HUDEP-2 (cell line): Measurements from ENCODE around the gene PPIP5K1.
"Not testable (repeated sequence)": the region's sequence is repeated elsewhere in the genome, so short reads cannot be mapped to it uniquely, and the experiment has no call there.

Experiments used
- DNase-seq, 76 experiments: peaks; one replicate each; lab custom pipeline; 2025; ENCODE audit not compliant: unreplicated experiment in 76 of 76; lab: John Stamatoyannopoulos, UW

The PPIP5K1 gene

DNA sequence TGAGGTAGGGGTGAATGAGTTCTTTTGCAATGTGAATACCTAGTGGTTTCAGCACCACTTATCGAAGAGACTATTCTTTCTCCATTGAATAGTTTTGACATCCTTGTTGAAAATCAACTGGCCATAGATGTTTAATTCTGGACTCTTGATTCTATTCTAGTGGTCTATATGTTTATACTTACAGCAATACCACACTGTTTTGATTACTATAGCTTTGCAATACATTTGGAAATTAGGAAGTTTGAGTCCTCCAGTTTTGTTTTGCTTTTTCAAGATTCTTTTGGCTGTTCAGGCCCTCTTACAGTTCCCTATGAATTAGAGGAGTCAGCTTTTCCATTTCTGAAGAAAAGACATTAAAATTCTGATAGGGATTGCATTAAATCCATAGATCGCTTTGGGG is 42.5 kb downstream of the PPIP5K1 start:
- no peak for DNase-seq

DNA sequence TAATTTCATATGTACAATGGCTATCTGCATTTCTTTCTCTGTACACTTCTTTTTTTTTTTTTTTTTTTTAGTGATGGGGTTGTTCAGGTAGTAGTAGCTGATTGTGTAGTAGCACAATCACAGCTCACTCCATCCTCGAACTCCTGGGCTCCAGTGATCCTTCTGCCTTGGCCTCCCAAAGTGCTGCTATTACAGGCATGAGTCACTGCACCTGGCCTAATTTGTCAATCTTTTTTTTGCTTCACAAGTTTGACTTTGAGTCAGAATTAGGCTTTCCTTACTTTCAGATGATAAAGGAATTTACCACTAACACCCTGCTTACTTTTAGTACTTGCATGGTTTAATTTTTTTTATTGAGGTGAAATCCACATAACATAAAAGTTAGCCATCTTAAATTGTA is 44.6 kb downstream of the PPIP5K1 start:
- DNase-seq, result no peak

DNA sequence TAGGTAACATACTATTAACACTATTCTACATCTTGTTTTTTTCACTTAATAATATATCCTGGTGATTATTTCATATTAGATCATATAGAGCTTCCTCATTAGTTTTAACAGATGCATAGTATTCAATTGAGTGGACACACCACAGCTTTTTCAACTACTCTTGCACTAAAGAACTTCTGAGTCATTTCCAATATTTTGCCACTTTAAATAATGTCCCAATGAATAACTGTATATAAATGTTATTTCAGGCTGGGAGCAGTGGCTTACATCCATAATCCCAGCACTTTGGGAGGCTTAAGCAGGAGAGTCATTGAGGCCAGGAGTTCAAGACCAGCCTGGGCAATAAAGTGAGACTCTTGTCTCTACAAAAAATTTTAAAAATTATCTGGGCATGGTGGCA is 45.7 kb downstream of the PPIP5K1 start:
- DNase-seq, result no peak

DNA sequence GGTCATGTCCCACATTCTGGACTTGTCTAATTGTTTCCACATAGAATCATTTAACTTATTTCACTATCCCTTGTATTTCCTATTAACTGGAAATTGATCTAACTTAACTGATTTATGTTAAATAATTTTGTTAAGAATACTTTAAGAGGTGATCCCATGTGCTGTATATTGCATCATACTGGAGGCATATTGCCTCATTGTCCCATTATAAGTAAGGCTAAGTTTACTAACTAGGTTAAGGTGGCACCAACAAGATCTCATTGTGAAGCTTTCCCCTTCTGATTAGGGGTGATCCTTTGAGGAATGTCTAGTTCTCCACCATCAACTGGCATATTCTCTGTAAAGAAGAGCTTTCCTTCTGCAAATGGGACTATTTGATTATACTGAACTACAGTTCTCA is 48.2 kb downstream of the PPIP5K1 start:
- DNase-seq, result no peak

DNA sequence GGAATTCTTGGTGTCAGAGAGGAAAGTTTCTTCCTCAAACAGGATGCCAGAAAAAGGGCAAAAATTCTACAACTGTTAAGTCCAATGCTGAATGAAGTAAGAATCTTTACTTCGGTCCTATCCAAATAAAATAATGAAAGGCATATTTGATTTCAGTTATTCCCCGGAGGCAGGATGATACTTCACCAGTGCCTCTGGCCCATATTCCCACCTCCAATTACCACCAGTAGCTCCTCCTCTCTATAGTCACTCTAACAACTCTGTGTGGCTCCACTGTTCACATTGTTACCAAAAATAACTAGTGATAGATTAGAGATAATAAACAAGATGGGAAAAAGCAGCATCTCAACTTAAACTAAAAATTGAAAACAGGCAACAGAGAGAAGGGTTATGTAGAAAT is 51.9 kb downstream of the PPIP5K1 start:
- DNase-seq, result no peak

DNA sequence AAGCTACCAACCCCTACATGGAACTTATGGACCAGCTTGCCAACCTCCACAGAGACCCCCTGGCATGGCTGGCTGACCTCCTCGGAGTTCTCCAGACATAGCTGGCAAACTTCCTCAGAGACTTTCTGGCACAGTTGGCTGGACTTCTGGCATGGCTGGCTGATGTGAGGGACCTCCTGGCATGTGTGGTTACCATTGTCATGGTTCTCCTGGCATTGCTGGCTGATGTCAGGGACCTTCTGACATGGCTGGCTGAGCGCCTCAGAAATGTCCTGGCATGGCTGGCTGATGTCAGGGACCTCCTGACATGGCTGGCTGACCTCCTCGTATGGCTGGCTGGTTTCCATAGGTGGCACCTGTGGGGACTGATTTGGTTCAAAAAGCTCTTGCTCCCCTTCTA is 55.1 kb downstream of the PPIP5K1 start:
- no peak for DNase-seq

DNA sequence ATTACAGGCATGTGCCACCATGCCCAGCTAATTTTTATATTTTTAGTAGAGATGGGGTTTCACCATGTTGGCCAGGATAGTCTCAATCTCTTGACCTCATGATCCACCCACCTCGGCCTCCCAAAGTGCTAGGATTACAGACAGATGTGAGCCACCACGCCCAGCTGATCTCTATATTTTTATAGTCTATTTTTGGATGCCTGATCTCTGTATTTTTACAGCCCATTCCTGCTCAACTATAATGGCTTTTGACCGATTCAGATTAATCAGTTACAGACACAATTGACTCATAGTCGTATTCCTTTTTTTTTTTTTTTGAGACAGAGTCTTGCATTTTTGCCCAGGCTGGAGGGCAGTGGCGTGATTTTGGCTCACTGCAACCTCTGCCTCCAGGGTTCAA is 57.2 kb downstream of the PPIP5K1 start:
- not testable (repeated sequence) for DNase-seq

DNA sequence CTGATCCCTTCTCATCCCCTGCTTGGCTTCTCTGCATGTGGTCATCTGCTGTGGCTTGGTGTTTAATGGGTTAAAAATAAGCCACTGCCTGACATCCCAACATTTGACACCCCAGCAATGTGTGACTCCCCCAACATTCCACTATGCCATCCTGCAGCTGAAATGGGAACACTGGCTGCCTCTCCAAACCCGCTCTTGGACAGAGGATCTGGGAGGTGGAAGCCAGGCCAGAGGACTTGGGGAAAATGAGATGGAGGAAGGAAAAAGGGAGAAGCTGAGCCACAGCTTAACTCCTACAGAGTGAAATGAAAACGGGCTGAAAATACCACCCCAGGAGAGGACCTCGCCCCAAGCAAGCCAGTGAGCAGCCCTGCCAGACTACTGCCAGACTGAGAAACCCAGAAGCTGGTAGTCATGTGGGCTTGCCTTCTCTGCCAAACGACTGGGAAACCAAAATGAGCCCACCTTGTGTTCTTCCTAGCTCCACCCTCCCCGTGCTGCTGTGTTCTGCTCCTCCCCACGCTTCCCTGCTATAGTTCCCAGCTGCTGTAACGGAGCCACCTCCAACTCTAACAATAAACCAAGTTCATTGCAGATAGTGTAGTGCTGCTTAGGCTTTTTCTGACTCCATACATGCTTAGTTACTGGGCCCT is 58.9 kb downstream of the PPIP5K1 start:
- DNase-seq, result no peak

DNA sequence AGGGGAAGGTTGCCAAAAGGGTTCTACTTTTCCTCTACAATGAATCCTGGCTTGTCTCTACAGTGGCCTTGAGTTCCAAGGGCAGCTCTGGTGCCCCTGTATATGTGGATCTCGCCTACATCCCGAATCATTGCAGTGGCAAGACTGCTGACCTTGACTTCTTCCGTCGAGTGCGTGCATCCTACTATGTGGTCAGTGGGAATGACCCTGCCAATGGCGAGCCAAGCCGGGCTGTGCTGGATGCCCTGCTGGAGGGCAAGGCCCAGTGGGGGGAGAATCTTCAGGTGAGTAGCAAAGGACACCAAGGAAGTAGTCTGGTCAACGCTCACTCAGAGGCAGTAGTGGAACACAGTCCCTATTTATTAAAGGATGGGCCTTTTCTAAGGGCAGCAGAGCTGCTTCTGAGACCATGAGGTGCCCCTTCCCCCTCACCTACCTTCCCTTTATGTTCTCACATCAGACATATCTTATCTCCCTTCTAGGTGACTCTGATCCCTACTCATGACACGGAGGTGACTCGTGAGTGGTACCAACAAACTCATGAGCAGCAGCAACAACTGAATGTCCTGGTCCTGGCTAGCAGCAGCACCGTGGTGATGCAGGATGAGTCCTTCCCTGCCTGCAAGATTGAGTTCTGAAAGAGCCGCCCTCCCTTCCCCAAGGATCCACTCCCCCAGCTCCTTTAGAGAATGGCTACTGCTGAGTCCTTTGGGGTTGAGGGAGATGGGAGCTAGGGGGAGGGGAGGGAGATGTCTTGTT is 60.2 kb downstream of the PPIP5K1 start:
- DNase-seq, result no peak

DNA sequence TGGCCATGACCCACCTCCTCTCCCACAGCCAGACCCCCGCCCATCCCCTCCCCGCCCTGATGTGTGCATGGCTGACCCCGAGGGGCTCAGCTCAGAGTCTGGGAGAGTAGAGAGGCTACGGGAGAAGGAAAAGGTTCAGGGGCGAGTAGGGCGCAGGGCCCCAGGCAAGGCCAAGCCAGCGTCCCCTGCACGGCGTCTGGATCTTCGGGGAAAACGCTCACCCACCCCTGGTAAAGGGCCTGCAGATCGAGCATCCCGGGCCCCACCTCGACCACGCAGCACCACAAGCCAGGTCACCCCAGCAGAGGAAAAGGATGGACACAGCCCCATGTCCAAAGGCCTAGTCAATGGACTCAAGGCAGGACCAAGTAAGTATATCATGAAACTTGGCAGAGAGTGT is 60.9 kb downstream of the PPIP5K1 start:
- DNase-seq, result no peak

DNA sequence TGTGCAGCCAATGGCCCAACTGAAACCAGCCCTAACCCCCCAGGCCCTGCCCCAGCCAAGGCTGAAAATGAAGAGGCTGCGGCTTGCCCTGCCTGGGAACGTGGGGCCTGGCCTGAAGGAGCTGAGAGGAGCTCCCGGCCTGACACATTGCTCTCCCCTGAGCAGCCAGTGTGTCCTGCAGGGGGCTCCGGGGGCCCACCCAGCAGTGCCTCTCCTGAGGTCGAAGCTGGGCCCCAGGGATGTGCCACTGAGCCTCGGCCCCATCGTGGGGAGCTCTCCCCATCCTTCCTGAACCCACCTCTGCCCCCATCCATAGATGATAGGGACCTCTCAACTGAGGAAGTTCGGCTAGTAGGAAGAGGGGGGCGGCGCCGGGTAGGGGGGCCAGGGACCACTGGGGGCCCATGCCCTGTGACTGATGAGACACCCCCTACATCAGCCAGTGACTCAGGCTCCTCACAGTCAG is 61.4 kb downstream of the PPIP5K1 start:
- DNase-seq, result no peak

DNA sequence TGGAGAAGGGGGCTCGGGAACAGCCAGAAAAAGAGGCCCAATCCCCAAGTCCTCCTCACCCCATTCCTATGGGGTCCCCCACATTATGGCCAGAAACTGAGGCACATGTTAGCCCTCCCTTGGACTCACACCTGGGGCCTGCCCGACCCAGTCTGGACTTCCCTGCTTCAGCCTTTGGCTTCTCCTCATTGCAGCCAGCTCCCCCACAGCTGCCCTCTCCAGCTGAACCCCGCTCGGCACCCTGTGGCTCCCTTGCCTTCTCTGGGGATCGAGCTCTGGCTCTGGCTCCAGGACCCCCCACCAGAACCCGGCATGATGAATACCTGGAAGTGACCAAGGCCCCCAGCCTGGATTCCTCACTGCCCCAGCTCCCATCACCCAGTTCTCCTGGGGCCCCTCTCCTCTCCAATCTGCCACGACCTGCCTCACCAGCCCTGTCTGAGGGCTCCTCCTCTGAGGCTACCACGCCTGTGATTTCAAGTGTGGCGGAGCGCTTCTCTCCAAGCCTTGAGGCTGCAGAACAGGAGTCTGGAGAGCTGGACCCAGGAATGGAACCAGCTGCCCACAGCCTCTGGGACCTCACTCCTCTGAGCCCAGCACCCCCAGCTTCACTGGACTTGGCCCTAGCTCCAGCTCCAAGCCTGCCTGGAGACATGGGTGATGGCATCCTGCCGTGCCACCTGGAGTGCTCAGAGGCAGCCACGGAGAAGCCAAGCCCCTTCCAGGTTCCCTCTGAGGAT is 62.0 kb downstream of the PPIP5K1 start:
- DNase-seq, result no peak

DNA sequence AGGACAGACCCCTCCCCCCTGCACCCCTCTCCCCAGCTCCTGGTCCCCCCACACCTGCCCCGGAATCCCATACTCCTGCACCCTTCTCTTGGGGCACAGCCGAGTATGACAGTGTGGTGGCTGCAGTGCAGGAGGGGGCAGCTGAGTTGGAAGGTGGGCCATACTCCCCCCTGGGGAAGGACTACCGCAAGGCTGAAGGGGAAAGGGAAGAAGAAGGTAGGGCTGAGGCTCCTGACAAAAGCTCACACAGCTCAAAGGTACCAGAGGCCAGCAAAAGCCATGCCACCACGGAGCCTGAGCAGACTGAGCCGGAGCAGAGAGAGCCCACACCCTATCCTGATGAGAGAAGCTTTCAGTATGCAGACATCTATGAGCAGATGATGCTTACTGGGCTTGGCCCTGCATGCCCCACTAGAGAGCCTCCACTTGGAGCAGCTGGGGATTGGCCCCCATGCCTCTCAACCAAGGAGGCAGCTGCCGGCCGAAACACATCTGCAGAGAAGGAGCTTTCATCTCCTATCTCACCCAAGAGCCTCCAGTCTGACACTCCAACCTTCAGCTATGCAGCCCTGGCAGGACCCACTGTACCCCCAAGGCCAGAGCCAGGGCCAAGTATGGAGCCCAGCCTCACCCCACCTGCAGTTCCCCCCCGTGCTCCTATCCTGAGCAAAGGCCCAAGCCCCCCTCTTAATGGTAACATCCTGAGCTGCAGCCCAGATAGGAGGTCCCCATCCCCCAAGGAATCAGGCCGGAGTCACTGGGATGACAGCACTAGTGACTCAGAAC is 62.8 kb downstream of the PPIP5K1 start:
- DNase-seq, result no peak

DNA sequence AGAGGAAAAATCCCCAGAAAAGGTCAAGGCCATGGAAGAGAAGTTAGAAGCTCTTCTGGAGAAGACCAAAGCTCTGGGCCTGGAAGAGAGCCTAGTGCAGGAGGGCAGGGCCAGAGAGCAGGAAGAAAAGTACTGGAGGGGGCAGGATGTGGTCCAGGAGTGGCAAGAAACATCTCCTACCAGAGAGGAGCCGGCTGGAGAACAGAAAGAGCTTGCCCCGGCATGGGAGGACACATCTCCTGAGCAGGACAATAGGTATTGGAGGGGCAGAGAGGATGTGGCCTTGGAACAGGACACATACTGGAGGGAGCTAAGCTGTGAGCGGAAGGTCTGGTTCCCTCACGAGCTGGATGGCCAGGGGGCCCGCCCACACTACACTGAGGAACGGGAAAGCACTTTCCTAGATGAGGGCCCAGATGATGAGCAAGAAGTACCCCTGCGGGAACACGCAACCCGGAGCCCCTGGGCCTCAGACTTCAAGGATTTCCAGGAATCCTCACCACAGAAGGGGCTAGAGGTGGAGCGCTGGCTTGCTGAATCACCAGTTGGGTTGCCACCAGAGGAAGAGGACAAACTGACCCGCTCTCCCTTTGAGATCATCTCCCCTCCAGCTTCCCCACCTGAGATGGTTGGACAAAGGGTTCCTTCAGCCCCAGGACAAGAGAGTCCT is 63.6 kb downstream of the PPIP5K1 start:
- DNase-seq, result no peak

DNA sequence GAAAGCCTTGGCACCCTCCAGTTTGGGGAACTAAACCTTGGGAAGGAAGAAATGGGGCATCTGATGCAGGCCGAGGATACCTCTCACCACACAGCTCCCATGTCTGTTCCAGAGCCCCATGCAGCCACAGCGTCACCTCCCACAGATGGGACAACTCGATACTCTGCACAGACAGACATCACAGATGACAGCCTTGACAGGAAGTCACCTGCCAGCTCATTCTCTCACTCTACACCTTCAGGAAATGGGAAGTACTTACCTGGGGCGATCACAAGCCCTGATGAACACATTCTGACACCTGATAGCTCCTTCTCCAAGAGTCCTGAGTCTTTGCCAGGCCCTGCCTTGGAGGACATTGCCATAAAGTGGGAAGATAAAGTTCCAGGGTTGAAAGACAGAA is 64.9 kb downstream of the PPIP5K1 start:
- no peak for DNase-seq

DNA sequence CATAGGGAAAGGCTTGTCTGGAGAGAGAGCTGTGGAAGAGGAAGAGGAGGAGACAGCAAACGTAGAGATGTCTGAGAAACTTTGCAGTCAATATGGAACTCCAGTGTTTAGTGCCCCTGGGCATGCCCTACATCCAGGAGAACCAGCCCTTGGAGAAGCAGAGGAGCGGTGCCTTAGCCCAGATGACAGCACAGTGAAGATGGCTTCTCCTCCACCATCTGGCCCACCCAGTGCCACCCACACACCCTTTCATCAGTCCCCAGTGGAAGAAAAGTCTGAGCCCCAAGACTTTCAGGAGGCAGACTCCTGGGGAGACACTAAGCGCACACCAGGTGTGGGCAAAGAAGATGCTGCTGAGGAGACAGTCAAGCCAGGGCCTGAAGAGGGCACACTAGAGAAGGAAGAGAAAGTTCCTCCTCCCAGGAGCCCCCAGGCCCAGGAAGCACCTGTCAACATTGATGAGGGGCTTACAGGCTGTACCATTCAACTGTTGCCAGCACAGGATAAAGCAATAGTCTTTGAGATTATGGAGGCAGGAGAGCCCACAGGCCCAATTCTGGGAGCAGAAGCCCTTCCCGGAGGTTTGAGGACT is 65.7 kb downstream of the PPIP5K1 start:
- DNase-seq, result no peak

DNA sequence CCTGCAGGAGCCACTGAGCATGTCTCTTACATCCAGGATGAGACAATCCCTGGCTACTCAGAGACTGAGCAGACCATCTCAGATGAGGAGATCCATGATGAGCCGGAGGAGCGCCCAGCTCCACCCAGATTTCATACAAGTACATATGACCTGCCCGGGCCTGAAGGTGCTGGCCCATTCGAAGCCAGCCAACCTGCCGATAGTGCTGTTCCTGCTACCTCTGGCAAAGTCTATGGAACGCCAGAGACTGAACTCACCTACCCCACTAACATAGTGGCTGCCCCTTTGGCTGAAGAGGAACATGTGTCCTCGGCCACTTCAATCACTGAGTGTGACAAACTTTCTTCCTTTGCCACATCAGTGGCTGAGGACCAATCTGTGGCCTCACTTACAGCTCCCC is 66.4 kb downstream of the PPIP5K1 start:
- no peak for DNase-seq

DNA sequence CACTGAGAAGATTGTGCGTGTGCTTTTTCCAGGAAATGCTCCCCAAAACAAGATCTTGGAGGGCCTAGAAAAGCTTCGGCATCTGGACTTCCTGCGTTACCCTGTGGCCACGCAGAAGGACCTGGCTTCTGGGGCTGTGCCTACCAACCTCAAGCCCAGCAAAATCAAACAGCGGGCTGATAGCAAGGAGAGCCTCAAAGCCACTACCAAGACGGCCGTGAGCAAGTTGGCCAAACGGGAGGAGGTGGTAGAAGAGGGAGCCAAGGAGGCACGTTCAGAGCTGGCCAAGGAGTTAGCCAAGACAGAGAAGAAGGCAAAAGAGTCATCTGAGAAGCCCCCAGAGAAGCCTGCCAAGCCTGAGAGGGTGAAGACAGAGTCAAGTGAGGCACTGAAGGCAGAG is 67.8 kb downstream of the PPIP5K1 start:
- no peak for DNase-seq

DNA sequence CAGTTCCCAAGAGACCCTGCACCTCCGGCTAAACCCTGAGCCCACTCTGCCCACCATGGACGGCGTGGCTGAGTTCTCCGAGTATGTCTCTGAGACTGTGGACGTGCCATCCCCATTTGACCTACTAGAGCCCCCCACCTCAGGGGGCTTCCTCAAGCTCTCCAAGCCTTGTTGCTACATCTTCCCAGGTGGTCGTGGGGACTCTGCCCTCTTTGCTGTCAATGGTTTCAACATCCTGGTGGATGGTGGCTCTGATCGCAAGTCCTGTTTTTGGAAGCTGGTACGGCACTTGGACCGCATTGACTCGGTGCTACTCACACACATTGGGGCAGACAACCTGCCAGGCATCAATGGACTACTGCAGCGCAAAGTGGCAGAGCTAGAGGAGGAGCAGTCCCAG is 68.6 kb downstream of the PPIP5K1 start:
- DNase-seq, result no peak

DNA sequence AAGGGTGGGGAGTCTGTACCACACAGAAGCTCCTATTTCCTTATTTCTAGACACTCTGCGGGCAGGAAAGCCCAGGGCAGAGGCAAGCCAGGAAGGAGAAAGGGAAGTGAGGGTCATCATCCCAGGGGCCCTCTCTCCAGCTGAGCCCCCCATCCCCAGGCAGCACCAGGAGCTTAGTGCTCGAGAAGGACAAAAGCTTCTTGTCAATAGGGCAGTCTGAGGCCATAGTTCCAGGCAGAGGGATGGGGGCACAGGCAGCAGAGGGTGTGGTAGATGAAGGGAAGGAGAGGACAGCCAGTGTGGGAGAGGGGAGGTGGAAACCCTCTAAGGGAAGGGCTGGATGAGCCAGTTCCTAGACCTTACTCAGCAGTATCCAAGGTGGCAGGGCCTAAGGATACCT is 69.9 kb downstream of the PPIP5K1 start:
- DNase-seq, result no peak
